HG02870 (cell line): ENCODE data around the gene MRPL17.
"Not testable (repeated sequence)": the region's sequence is repeated elsewhere in the genome, so short reads cannot be mapped to it uniquely, and the experiment has no call there.

Source experiments
- ATAC-seq: cut with Tn5 transposase; IDR thresholded peaks from one replicate; pipeline ENCODE4 v1.9.1; 2021; ENCODE audit warnings: mild to moderate bottlenecking, moderate library complexity; ENCODE audit not compliant: unreplicated experiment

The MRPL17 gene

GRCh38 chr11:6684068-6684467 lies 928 bp upstream of the MRPL17 start:
- not testable (repeated sequence) for ATAC-seq

GRCh38 chr11:6682591-6682935 lies 577 bp downstream of the MRPL17 start:
- ATAC-seq = no peak

- no peak for ATAC-seq
These were observed 1.2 kb downstream of the MRPL17 start for GRCh38 chr11:6681949-6682348.

GRCh38 chr11:6681505-6681904 lies 1.6 kb downstream of the MRPL17 start:
- no peak for ATAC-seq

GRCh38 chr11:6677018-6677417 lies 6.1 kb downstream of the MRPL17 start:
- no peak for ATAC-seq

GRCh38 chr11:6674862-6675261 lies 8.3 kb downstream of the MRPL17 start:
- no peak for ATAC-seq

- ATAC-seq = no peak
These were observed 8.9 kb downstream of the MRPL17 start for GRCh38 chr11:6674219-6674597.

GRCh38 chr11:6673523-6674218 lies 9.5 kb downstream of the MRPL17 start:
- ATAC-seq = no peak

GRCh38 chr11:6671991-6672390 lies 11.1 kb downstream of the MRPL17 start:
- no peak for ATAC-seq

GRCh38 chr11:6670202-6670830 lies 12.8 kb downstream of the MRPL17 start:
- ATAC-seq = no peak

GRCh38 chr11:6667733-6668374 lies 15.3 kb downstream of the MRPL17 start:
- no peak for ATAC-seq

- no peak for ATAC-seq
These were observed 16.6 kb downstream of the MRPL17 start for GRCh38 chr11:6666302-6667183.

GRCh38 chr11:6664551-6664950 lies 18.6 kb downstream of the MRPL17 start:
- ATAC-seq = no peak

GRCh38 chr11:6663794-6664469 lies 19.2 kb downstream of the MRPL17 start:
- no peak for ATAC-seq

GRCh38 chr11:6660712-6661111 lies 22.4 kb downstream of the MRPL17 start:
- no peak for ATAC-seq

GRCh38 chr11:6658647-6659046 lies 24.5 kb downstream of the MRPL17 start:
- ATAC-seq = no peak

GRCh38 chr11:6657346-6657745 lies 25.8 kb downstream of the MRPL17 start:
- ATAC-seq = no peak

GRCh38 chr11:6656936-6657335 lies 26.2 kb downstream of the MRPL17 start:
- ATAC-seq = no peak

- ATAC-seq = no peak
These were observed 26.6 kb downstream of the MRPL17 start for GRCh38 chr11:6656584-6656915.

GRCh38 chr11:6655790-6656583 lies 27.2 kb downstream of the MRPL17 start, which contains the start of gene DCHS1:
Gene DCHS1, minus strand, starts transcription at chr11:6655809. Its CDS starts 14,196 bp downstream, at chr11:6641613.
- ATAC-seq = no peak
